ENCODE data around the gene DCUN1D1. TPM values are rescaled to one million over a fixed set of nuclear protein-coding genes. Genes with fewer than 3 reads are reported as not detected.

The DCUN1D1 gene
- total and polyA plus RNA-seq, 2 of the 8 experiments (the other 6 are each of a cell fraction or from before 2014, with no cell fraction given): 6.8 to 70.3 TPM

- Histone ChIP-seq H4K8ac (ENCODE audit: extremely low read depth, insufficient read depth, low read length) (no peak overlapping the region), H3K4me3 (ENCODE audit: extremely low read depth in 1 of 4, insufficient read depth in 2 of 4, low read depth in 3 of 4, low read length in 4 of 4) (no peak overlapping the region), H4K5ac (ENCODE audit: insufficient read length, low read depth, low read length) (no peak overlapping the region), H3K4me2 (ENCODE audit: insufficient read depth in 1 of 2, low read depth in 2 of 2, low read length in 2 of 2) (no peak overlapping the region), H3K23ac (ENCODE audit: insufficient read length) (no peak overlapping the region), H3K4ac (replicated peaks; ENCODE audit: insufficient read length, low read depth, low read length) (no peak overlapping the region), H2BK20ac (ENCODE audit: low read length) (no peak overlapping the region), H2BK5ac (ENCODE audit: low read depth, low read length) (no peak overlapping the region), H2BK120ac (replicated peaks; ENCODE audit: low read depth, low read length) (no peak overlapping the region), H3K36me3 (ENCODE audit: control insufficient read depth in 2 of 4, insufficient read depth in 4 of 4, low read length in 3 of 4) (peaks cover 0 to 18% (median 6%) of the 10 kb centered on the region in 4 experiments; a peak in 3 of 8 replicates), H3K79me2 (ENCODE audit: control insufficient read depth in 1 of 2, insufficient read depth in 2 of 2, low read length in 2 of 2) (no peaks in the 10 kb centered on the region), H3K56ac (replicated peaks; ENCODE audit: insufficient read length, low read depth, low read length) (no peak overlapping the region), H3K4me1 (replicated peaks in 1 of 4; ENCODE audit: control insufficient read depth in 3 of 4, insufficient read depth in 4 of 4, low read length in 3 of 4) (peaks cover 0 to 3% (median 0%) of the 10 kb centered on the region in 4 experiments; a peak in 2 of 7 replicates), H3K23me2 (ENCODE audit: low read depth, low read length) (no peaks in the 10 kb centered on the region), H2AFZ (ENCODE audit: low read length) (no peak overlapping the region), H2BK15ac (ENCODE audit: low read length) (no peak overlapping the region), H3K27ac (ENCODE audit: low read depth, low read length) (no peak overlapping the region), H4K91ac (replicated peaks; ENCODE audit: insufficient read length, low read length) (no peak overlapping the region), H3K27me3 (replicated peaks in 1 of 4; ENCODE audit: control insufficient read depth in 3 of 4, extremely low read depth in 1 of 4, insufficient read depth in 3 of 4, low read length in 3 of 4) (no peaks in the 10 kb centered on the region), H2BK12ac (ENCODE audit: low read depth, low read length) (no peak overlapping the region), H3K9ac (replicated peaks in 1 of 4; ENCODE audit: extremely low read depth in 1 of 4, low read depth in 3 of 4, low read length in 3 of 4) (no peak overlapping the region), H4K20me1 (replicated peaks in 1 of 2; ENCODE audit: control insufficient read depth in 1 of 2, insufficient read depth in 2 of 2, low read length in 2 of 2) (peaks cover 0 to 3% of the 10 kb centered on the region in 2 experiments), H3K79me1 (ENCODE audit: low read depth, low read length) (no peaks in the 10 kb centered on the region), H2AK5ac (ENCODE audit: low read depth, low read length) (no peak overlapping the region), H3K18ac (ENCODE audit: extremely low read depth, low read length) (no peak overlapping the region), H3K14ac (ENCODE audit: insufficient read length) (no peak overlapping the region), H3K9me3 (ENCODE audit: insufficient read depth in 2 of 2, low read depth in 1 of 2, low read length in 1 of 2) (no peaks in the 10 kb centered on the region)
- DNase-seq (ENCODE audit: low read depth in 1 of 2, low spot score in 2 of 2) (no peak), FAIRE-seq (no peak)
- ChIA-PET POLR2A (ENCODE audit: partially characterized antibody) (interaction anchor here (0.7 to 1.3 kb wide), 3 partner anchors 12 to 32 kb away, joined by 3 to 5 read pairs (median 3); no protein-coding TSS in a partner anchor), CTCF (ENCODE audit: partially characterized antibody) (interaction anchor here (0.6 to 0.9 kb wide), 3 partner anchors 23 to 71 kb away, joined by 3 read pairs; no protein-coding TSS in a partner anchor)
- WGBS, 2 experiments (ENCODE audit: extremely low coverage in 1 of 2, insufficient coverage in 1 of 2, insufficient read length in 1 of 2, insufficient replicate concordance in 2 of 2, low coverage in 1 of 2, low lambda C conversion rate in 2 of 2, missing lambda C conversion rate in 1 of 2): 87% methylated on average over 5 of the region's 5 CpGs; no CpG with 5 or more reads in 1 of the 2 experiments
- TF ChIP-seq CBX5 (IDR thresholded peaks at IDR 0.05; ENCODE audit: low read depth, low read length) (no peak), CHD2 (IDR thresholded peaks at IDR 0.05; ENCODE audit: low read length) (no peak), RBBP5 (IDR thresholded peaks at IDR 0.05; ENCODE audit: borderline replicate concordance, low read depth, low read length) (no peak), CBX8 (IDR thresholded peaks at IDR 0.05; ENCODE audit: borderline replicate concordance, low read depth, low read length) (no peak), TAF7 (optimal IDR thresholded peaks at IDR 0.05; ENCODE audit: borderline replicate concordance, low read depth, low read length) (no peak), RNF2 (IDR thresholded peaks at IDR 0.05; ENCODE audit: borderline replicate concordance, low read depth, low read length, missing control alignments, poor library complexity, severe bottlenecking) (no peak), TBP (IDR thresholded peaks at IDR 0.05; ENCODE audit: low read depth, low read length) (no peak), KDM5A (IDR thresholded peaks at IDR 0.05; ENCODE audit: low read length) (no peak), ASH2L (IDR thresholded peaks at IDR 0.05; ENCODE audit: low read length) (no peak), RXRA (IDR thresholded peaks at IDR 0.05; ENCODE audit: insufficient read depth, low read depth, low read length) (no peak), HDAC6 (IDR thresholded peaks at IDR 0.05; ENCODE audit: low read depth, low read length) (no peak), POLR2A (IDR thresholded peaks at IDR 0.05; ENCODE audit: control extremely low read depth in 1 of 2, low read depth in 2 of 2, low read length in 2 of 2) (no peak), BCL11A (IDR thresholded peaks at IDR 0.05; ENCODE audit: low read depth in 2 of 2, low read length in 2 of 2) (no peak)
Observed at GRCh38 chr3:183013074-183013473, 32.7 kb upstream of the DCUN1D1 start.
